Fibroblast of gingiva (primary cell): Measurements from ENCODE around the gene SLC9C1.

Source experiments
- DNase-seq: peaks from one replicate; pipeline ENCODE4 v3.0.0-alpha.2; 2011; ENCODE audit warnings: low read depth

Gene SLC9C1

GRCh38 chr3:112306825-112307224 is 12.8 kb upstream of the SLC9C1 start:
- no peak for DNase-seq

GRCh38 chr3:112304611-112305010 is 10.6 kb upstream of the SLC9C1 start:
- DNase-seq, result no peak

- no peak for DNase-seq
Observed at GRCh38 chr3:112303764-112304325, 9.8 kb upstream of the SLC9C1 start.

GRCh38 chr3:112302881-112303763 is 9.1 kb upstream of the SLC9C1 start:
- no peak for DNase-seq

GRCh38 chr3:112302150-112302830 is 8.3 kb upstream of the SLC9C1 start:
- DNase-seq, result no peak

GRCh38 chr3:112298781-112299180 is 4.8 kb upstream of the SLC9C1 start:
- no peak for DNase-seq

- no peak for DNase-seq
Observed at GRCh38 chr3:112297714-112298113, 3.7 kb upstream of the SLC9C1 start.

- no peak for DNase-seq
Observed at GRCh38 chr3:112289011-112289410, 5.0 kb downstream of the SLC9C1 start.

- no peak for DNase-seq
Observed at GRCh38 chr3:112280266-112280665, 13.8 kb downstream of the SLC9C1 start.

- DNase-seq, result no peak
Observed at GRCh38 chr3:112273536-112273935, 20.5 kb downstream of the SLC9C1 start.

- DNase-seq, result no peak
Observed at GRCh38 chr3:112261742-112262141, 32.3 kb downstream of the SLC9C1 start.

- no peak for DNase-seq
Observed at GRCh38 chr3:112260563-112260962, 33.5 kb downstream of the SLC9C1 start.

GRCh38 chr3:112253301-112253971 is 40.6 kb downstream of the SLC9C1 start:
- no peak for DNase-seq

- DNase-seq, result no peak
Observed at GRCh38 chr3:112247900-112248299, 46.1 kb downstream of the SLC9C1 start.

GRCh38 chr3:112247350-112247749 is 46.7 kb downstream of the SLC9C1 start:
- no peak for DNase-seq

GRCh38 chr3:112233083-112233482 is 60.9 kb downstream of the SLC9C1 start:
- no peak for DNase-seq

GRCh38 chr3:112231727-112232126 is 62.3 kb downstream of the SLC9C1 start:
- DNase-seq, result no peak

- no peak for DNase-seq
Observed at GRCh38 chr3:112230033-112230432, 64.0 kb downstream of the SLC9C1 start.

- DNase-seq, result no peak
Observed at GRCh38 chr3:112228786-112229185, 65.2 kb downstream of the SLC9C1 start.

- no peak for DNase-seq
Observed at GRCh38 chr3:112200317-112200666, 93.7 kb downstream of the SLC9C1 start.

- no peak for DNase-seq
Observed at GRCh38 chr3:112199622-112200316, 94.2 kb downstream of the SLC9C1 start.

GRCh38 chr3:112197131-112197530 is 96.9 kb downstream of the SLC9C1 start:
- no peak for DNase-seq
